ENCODE data around the gene USP32.

Gene USP32

DNA sequence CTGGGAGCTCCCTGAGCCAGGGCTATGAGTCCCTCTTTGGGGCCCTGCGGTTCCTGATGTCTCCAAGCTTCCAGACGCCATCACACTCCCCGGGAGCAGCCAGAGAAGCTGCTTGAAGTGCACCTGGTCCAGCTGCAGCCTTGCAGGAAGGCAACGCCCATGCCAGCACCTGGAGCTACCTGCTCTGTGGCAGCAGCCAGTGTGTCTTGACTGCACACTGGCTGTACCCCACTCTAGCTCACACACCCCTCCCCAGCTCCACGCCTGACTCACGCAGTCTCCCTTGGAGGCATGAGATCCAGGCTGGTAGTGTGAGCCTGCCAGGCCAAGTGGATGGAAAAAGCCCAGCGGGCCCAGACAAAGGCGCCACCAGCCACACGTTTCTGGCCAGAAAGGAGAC, 63.3 kb downstream of the USP32 start:
- TF ChIP-seq, protein P1, sequence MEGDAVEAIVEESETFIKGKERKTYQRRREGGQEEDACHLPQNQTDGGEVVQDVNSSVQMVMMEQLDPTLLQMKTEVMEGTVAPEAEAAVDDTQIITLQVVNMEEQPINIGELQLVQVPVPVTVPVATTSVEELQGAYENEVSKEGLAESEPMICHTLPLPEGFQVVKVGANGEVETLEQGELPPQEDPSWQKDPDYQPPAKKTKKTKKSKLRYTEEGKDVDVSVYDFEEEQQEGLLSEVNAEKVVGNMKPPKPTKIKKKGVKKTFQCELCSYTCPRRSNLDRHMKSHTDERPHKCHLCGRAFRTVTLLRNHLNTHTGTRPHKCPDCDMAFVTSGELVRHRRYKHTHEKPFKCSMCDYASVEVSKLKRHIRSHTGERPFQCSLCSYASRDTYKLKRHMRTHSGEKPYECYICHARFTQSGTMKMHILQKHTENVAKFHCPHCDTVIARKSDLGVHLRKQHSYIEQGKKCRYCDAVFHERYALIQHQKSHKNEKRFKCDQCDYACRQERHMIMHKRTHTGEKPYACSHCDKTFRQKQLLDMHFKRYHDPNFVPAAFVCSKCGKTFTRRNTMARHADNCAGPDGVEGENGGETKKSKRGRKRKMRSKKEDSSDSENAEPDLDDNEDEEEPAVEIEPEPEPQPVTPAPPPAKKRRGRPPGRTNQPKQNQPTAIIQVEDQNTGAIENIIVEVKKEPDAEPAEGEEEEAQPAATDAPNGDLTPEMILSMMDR (IDR thresholded peaks at IDR 0.05; ENCODE audit: insufficient read depth, low read depth, low read length, missing control alignments), result no peak
- DNase-seq (ENCODE audit: low read depth), result no peak

DNA sequence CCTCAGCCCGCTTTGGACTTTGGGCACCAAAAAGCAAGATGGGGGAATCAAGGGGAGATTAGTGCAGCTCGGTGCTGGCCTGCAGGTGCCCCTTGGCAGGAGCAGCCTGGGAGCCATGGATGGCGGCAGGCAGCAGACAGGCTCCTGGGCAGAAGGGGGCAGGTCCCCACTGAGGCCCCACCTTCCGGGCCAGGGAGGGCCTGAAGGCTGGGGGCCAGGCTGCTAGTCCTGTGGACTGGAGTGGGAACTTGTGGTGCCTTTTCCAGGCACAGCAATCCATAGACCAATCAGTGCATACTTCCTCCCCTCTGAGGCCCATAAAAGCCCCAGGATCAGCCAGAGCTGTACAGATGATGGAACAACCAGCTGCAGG, 64.0 kb downstream of the USP32 start:
- TF ChIP-seq, protein P1 (IDR thresholded peaks at IDR 0.05; ENCODE audit: insufficient read depth, low read depth, low read length, missing control alignments), result no peak

More for the DNA sequence above, 63.3 kb downstream of the USP32 start:
- H3K4me3 ChIP-seq (ENCODE audit: low read depth, low read length), result no peak overlapping the region

DNA sequence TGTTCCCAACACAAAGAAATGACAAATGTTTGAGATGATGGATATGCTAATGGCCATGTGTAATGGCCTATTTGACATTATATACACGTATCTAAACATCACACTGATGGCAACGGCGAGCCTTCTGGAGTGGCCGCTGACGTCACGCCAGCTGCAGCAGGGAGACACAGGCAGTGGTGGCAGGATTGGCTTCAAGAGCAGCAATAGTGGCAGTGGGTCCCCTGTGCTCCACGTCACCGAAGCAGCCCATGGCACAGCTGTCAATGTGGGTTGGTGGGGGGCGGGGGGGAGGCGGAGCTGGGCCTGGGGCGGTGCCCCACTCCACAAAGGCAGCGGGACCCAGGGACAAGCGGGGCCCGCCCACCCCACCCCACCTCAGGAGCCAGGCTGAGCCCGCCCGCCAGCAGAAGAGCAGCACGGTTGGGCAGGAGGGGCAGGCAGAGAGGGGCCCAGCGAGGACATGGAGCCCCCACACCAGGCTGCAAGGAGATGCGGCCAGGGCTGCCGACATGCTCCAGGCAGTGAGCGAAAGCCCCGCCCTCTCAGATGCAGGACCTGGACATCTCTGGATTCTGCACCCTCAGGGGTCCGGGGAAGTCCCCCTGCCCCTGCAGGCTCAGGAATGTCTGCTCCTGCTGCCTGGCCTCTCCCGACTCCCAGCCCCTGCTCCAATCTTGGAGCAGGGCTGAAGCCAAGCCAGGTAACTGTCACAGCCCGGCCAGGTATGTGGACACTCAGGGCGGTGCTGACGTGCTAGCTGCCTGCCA, 64.6 kb downstream of the USP32 start:
- no peak overlapping the region for H3K4me3 ChIP-seq (ENCODE audit: low read depth, low read length)
- TF ChIP-seq, protein P1 (IDR thresholded peaks at IDR 0.05; ENCODE audit: insufficient read depth, low read depth, low read length, missing control alignments), result no peak
- DNase-seq (ENCODE audit: low read depth), result no peak

More for the DNA sequence above, 64.0 kb downstream of the USP32 start:
- H3K4me3 ChIP-seq (ENCODE audit: low read depth, low read length), result no peak overlapping the region
- DNase-seq (ENCODE audit: low read depth), result no peak

DNA sequence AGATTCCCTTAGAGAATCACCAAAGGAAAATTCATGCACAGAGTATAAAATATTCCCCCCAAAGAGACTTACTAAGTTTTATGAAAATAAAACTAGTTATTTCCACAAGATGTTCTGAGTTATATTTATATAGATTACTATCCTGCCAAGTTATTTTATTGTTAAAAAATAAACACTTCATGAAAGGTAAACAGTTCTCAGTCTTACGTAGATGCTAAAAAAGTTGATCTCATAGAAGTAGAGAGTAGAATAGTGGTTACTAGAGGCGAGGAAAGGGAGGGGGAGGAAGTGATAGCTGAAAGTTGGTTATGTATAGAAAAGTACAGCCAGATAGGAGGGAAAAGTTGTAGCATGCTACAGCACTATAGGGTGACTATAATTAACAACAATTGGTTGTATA, 65.2 kb downstream of the USP32 start:
- DNase-seq (ENCODE audit: low read depth), result no peak
- H3K4me3 ChIP-seq (ENCODE audit: low read depth, low read length), result no peak overlapping the region
- TF ChIP-seq, protein P1 (IDR thresholded peaks at IDR 0.05; ENCODE audit: insufficient read depth, low read depth, low read length, missing control alignments), result no peak

DNA sequence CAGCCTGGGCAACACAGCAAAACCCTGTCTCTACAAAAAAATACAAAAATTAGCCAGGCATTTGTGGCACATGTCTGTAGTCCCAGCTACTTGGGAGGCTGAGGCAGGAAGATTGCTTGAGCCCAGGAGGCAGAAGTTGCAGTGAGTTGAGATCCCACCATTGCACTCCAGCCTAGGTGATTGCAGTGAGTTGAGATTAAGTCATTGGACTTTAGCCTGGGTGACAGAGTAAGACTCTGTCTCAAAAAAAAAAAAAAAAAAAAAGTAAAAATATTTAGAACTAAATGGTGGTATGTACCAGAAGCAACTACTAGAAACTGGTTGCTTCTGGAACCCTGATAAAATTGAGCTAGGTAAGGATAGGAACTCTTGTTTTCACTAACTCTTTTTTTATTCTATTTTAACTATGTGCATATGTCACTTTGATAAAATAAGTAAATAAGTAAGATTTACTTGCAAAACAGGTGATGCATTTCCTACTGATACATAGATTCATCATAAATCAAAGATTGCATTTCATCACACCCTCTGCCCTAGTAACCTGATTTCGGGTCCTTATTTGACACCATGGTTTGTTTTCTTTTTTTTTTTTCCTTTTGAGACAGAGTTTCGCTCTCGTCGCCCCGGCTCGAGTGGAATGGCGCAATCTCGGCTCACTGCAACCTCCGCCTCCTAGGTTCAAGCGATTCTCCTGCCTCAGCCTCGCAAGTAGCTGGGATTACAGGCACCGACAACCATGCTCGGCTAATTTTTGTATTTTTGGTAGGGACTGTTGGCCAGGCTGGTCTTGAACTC, 66.0 kb downstream of the USP32 start:
- no peak for DNase-seq (ENCODE audit: low read depth)
- no peak overlapping the region for H3K4me3 ChIP-seq (ENCODE audit: low read depth, low read length)
- TF ChIP-seq, protein P1 (IDR thresholded peaks at IDR 0.05; ENCODE audit: insufficient read depth, low read depth, low read length, missing control alignments), result no peak

DNA sequence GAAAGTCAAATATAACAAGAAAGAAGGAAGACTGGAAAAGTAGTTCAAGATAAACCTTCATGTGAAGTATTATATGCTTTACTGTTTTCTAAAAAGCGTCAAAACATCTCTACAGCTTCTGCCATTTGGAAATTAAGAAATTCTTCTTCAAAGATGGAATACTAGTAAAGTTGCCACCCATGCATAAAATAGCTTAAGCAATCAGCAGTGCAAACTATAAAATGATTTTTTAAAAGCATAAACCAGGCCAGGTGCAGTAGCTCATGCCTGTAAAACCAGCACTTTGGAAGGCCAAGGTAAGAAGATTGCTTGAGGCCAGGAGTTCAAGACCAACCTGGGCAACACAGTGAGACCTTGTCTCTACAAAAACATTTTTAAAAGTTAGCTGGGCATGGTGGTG, 68.2 kb downstream of the USP32 start:
- TF ChIP-seq, protein P1 (IDR thresholded peaks at IDR 0.05; ENCODE audit: insufficient read depth, low read depth, low read length, missing control alignments), result no peak

More for the DNA sequence above, 68.2 kb downstream of the USP32 start:
- H3K4me3 ChIP-seq (ENCODE audit: low read depth, low read length), result no peak overlapping the region
- DNase-seq (ENCODE audit: low read depth), result no peak
